Stomach (tissue), 4 donors: Measurements from ENCODE around the gene EDEM1.

Source experiments
- EP300 ChIP-seq: sonication (generic); formaldehyde crosslinking; IDR thresholded peaks from one replicate; pipeline ENCODE4 v1.6.1; 2017; ENCODE audit warnings: antibody characterized with exemption
- POLR2A ChIP-seq, 4 donors: fragments of 450-650 bp; IDR thresholded peaks; one replicate each; pipeline ENCODE4 v1.6.1; 2016; ENCODE audit warnings: antibody characterized with exemption in 4 of 4, control low read depth in 2 of 4, mild to moderate bottlenecking in 1 of 4, moderate library complexity in 1 of 4
- POLR2AphosphoS5 ChIP-seq, 3 donors: sonication (generic); formaldehyde crosslinking; IDR thresholded peaks; one replicate each; pipeline ENCODE4 v1.6.1; 2016; ENCODE audit warnings: antibody characterized with exemption in 3 of 3
- TF ChIP-seq, protein P1 (sequence below), 7 experiments: fragments of 450-650 bp in 4 of 7; fragments of 200-600 bp in 3 of 7; sonication (generic) in 3 of 7; IDR thresholded peaks; one replicate each; pipeline ENCODE4 v1.5.1; 2016 to 2019; ENCODE audit warnings: antibody characterized with exemption in 7 of 7, control low read depth in 2 of 7, mild to moderate bottlenecking in 1 of 7

DNA sequence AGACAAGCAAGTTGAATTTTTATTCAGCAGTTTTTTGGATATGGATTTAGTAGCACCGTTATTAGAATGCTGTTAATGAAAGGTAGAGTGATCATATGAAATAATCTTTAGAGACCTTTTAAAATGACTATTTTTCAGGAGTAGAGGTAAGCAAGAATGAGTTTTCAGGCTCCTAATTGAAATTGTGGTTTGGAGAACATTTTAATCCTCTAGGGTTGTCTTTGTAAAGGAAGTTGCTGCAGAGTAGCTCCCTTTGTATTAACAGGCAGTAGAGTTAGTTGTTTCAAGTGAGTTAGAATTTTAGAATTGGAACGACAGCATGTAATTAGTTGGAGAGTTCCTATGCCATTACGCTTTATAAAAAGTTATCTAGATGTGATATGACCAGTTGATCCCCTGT, 27.2 kb upstream of the EDEM1 start:
- TF ChIP-seq, protein P1, sequence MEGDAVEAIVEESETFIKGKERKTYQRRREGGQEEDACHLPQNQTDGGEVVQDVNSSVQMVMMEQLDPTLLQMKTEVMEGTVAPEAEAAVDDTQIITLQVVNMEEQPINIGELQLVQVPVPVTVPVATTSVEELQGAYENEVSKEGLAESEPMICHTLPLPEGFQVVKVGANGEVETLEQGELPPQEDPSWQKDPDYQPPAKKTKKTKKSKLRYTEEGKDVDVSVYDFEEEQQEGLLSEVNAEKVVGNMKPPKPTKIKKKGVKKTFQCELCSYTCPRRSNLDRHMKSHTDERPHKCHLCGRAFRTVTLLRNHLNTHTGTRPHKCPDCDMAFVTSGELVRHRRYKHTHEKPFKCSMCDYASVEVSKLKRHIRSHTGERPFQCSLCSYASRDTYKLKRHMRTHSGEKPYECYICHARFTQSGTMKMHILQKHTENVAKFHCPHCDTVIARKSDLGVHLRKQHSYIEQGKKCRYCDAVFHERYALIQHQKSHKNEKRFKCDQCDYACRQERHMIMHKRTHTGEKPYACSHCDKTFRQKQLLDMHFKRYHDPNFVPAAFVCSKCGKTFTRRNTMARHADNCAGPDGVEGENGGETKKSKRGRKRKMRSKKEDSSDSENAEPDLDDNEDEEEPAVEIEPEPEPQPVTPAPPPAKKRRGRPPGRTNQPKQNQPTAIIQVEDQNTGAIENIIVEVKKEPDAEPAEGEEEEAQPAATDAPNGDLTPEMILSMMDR (IDR thresholded peaks at IDR 0.05): no peak
- TF ChIP-seq POLR2A (IDR thresholded peaks at IDR 0.05) (no peak), POLR2AphosphoS5 (IDR thresholded peaks at IDR 0.05) (no peak), EP300 (no peak)
